ENCODE results near the gene OR3A3.

GRCh38 chr17:3438368-3438767 lies 27.2 kb downstream of the OR3A3 start:
- TF ChIP-seq, protein P1, sequence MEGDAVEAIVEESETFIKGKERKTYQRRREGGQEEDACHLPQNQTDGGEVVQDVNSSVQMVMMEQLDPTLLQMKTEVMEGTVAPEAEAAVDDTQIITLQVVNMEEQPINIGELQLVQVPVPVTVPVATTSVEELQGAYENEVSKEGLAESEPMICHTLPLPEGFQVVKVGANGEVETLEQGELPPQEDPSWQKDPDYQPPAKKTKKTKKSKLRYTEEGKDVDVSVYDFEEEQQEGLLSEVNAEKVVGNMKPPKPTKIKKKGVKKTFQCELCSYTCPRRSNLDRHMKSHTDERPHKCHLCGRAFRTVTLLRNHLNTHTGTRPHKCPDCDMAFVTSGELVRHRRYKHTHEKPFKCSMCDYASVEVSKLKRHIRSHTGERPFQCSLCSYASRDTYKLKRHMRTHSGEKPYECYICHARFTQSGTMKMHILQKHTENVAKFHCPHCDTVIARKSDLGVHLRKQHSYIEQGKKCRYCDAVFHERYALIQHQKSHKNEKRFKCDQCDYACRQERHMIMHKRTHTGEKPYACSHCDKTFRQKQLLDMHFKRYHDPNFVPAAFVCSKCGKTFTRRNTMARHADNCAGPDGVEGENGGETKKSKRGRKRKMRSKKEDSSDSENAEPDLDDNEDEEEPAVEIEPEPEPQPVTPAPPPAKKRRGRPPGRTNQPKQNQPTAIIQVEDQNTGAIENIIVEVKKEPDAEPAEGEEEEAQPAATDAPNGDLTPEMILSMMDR (tag by site-specific recombination; IDR thresholded peaks at IDR 0.05): no peak
- TF ChIP-seq ZBTB17 (tag by site-specific recombination; IDR thresholded peaks at IDR 0.05) (no peak), ZNF624 (tag by site-specific recombination; IDR thresholded peaks at IDR 0.05) (no peak), TRIM28 (IDR thresholded peaks at IDR 0.05; ENCODE audit: borderline replicate concordance, low read length) (no peak), ZNF785 (tag by site-specific recombination; IDR thresholded peaks at IDR 0.05) (no peak), GLI4 (tag by site-specific recombination; IDR thresholded peaks at IDR 0.05) (no peak), ZNF211 (tag by site-specific recombination; IDR thresholded peaks at IDR 0.05; ENCODE audit: low read depth) (no peak), SALL2 (tag by site-specific recombination; IDR thresholded peaks at IDR 0.05; ENCODE audit: borderline replicate concordance) (no peak), ZNF76 (tag by site-specific recombination; IDR thresholded peaks at IDR 0.05; ENCODE audit: borderline replicate concordance, low read depth) (no peak), ZSCAN30 (tag by site-specific recombination; IDR thresholded peaks at IDR 0.05) (no peak)
- TF ChIP-seq, protein P2, sequence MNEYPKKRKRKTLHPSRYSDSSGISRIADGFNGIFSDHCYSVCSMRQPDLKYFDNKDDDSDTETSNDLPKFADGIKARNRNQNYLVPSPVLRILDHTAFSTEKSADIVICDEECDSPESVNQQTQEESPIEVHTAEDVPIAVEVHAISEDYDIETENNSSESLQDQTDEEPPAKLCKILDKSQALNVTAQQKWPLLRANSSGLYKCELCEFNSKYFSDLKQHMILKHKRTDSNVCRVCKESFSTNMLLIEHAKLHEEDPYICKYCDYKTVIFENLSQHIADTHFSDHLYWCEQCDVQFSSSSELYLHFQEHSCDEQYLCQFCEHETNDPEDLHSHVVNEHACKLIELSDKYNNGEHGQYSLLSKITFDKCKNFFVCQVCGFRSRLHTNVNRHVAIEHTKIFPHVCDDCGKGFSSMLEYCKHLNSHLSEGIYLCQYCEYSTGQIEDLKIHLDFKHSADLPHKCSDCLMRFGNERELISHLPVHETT (tag by site-specific recombination; IDR thresholded peaks at IDR 0.05): no peak
- TF ChIP-seq, protein P3, sequence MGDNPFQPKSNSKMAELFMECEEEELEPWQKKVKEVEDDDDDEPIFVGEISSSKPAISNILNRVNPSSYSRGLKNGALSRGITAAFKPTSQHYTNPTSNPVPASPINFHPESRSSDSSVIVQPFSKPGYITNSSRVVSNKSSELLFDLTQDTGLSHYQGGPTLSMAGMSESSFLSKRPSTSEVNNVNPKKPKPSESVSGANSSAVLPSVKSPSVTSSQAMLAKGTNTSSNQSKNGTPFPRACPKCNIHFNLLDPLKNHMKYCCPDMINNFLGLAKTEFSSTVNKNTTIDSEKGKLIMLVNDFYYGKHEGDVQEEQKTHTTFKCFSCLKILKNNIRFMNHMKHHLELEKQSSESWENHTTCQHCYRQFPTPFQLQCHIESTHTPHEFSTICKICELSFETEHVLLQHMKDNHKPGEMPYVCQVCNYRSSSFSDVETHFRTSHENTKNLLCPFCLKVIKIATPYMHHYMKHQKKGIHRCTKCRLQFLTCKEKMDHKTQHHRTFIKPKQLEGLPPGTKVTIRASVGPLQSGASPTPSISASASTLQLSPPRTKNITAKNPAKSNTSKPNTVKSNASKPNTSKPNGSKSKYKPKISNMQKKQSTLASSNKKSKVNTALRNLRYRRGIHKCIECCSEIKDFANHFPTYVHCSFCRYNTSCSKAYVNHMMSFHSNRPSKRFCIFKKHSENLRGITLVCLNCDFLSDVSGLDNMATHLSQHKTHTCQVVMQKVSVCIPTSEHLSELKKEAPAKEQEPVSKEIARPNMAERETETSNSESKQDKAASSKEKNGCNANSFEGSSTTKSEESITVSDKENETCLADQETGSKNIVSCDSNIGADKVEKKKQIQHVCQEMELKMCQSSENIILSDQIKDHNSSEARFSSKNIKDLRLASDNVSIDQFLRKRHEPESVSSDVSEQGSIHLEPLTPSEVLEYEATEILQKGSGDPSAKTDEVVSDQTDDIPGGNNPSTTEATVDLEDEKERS (tag by site-specific recombination; IDR thresholded peaks at IDR 0.05): no peak
- TF ChIP-seq, protein P4, sequence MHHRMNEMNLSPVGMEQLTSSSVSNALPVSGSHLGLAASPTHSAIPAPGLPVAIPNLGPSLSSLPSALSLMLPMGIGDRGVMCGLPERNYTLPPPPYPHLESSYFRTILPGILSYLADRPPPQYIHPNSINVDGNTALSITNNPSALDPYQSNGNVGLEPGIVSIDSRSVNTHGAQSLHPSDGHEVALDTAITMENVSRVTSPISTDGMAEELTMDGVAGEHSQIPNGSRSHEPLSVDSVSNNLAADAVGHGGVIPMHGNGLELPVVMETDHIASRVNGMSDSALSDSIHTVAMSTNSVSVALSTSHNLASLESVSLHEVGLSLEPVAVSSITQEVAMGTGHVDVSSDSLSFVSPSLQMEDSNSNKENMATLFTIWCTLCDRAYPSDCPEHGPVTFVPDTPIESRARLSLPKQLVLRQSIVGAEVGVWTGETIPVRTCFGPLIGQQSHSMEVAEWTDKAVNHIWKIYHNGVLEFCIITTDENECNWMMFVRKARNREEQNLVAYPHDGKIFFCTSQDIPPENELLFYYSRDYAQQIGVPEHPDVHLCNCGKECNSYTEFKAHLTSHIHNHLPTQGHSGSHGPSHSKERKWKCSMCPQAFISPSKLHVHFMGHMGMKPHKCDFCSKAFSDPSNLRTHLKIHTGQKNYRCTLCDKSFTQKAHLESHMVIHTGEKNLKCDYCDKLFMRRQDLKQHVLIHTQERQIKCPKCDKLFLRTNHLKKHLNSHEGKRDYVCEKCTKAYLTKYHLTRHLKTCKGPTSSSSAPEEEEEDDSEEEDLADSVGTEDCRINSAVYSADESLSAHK (tag by site-specific recombination; IDR thresholded peaks at IDR 0.05): no peak

Data from HEK293 (cell line).